ENCODE results near the gene PLEKHN1. TPM values are rescaled to one million over a fixed set of nuclear protein-coding genes. Genes with fewer than 3 reads are reported as not detected.

Gene PLEKHN1
- total RNA-seq, 1 experiment from 2014 or later: 7.9 TPM

DNA sequence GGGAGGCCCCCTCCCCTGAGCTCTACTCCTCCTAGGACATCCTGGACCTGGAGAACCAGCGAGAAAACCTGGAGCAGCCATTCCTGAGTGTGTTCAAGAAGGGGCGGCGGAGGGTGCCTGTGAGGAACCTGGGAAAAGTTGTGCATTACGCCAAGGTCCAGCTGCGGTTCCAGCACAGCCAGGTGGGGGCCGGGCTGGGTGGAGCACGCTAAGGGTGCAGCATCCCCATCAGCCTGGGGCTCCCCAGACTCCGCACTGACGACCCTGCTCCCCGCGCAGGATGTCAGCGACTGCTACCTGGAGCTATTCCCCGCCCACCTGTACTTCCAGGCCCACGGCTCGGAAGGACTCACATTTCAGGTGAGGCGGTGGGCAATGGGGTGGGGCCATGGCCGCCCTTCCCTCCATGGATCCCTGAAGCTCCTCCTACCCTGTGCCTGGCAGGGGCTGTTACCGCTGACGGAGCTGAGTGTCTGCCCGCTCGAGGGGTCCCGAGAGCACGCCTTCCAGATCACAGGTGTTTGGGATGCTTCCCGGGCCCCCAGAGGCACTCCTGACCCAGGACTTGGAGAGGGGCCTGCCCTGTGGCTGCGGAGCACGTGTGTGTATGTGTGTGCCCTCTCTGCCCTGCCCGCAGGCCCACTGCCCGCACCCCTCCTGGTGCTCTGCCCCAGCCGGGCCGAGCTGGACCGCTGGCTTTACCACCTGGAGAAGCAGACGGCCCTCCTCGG is 4.1 kb downstream of the PLEKHN1 start:
- Mint-ChIP-seq H3K27me3 (ENCODE audit: insufficient read depth, unreplicated experiment) (no peaks in the 10 kb centered on the region), H3K4me3 (ENCODE audit: unreplicated experiment) (no peak overlapping the region), H3K36me3 (ENCODE audit: insufficient read depth, unreplicated experiment) (peaks cover 5% of the 10 kb centered on the region)

DNA sequence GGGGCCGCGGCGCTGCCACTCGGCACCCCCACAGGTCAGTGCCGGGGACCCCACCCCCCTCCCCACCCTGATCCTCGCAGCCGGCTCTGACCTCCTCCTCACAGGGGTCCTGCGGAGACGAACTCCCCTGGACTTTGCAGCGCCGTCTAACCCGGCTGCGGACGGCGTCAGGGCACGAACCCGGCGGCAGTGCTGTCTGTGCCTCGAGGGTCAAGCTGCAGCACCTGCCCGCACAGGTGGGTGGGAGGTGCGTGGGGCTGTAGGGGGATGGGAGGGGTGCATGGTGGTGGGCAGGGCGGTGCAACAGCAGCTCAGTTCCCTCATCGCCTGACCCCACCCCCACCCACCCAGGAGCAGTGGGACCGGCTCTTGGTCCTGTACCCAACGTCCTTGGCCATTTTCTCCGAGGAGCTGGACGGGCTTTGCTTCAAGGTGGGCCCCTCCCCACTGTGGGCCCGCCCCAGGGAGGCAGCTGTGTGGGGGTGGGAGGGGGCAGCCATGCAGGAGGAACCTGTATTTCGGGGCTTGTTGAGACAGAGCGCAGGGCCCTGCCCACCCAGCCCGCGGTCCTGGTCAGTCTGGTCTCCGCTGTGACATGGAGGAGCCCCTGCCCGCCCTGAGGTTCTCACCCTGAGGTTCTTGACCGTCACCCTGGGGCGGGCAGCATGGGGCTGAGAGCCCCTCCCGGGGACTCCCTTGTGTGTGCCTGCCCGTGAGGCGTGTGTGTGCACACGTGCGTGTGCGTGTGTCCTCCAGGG is 4.9 kb downstream of the PLEKHN1 start:
- ChIA-PET POLR2A (interaction anchor here (0.6 kb wide), 2 partner anchors 59 to 122 kb away, joined by 3 read pairs; no protein-coding TSS in a partner anchor), CTCF (interaction anchor here (0.6 to 1.2 kb wide), 3 partner anchors 12 to 92 kb away, joined by 3 to 4 read pairs (median 3); no protein-coding TSS in a partner anchor)
- Mint-ChIP-seq H3K4me3 (ENCODE audit: unreplicated experiment) (no peak overlapping the region), H3K36me3 (ENCODE audit: insufficient read depth, unreplicated experiment) (no peaks in the 10 kb centered on the region), H3K27me3 (ENCODE audit: insufficient read depth, unreplicated experiment) (no peaks in the 10 kb centered on the region), H3K4me1 (ENCODE audit: insufficient read depth, unreplicated experiment) (peaks cover 10% of the 10 kb centered on the region), H3K9me3 (ENCODE audit: unreplicated experiment) (no peaks in the 10 kb centered on the region), H3K27ac (ENCODE audit: low read depth, unreplicated experiment) (no peak overlapping the region)
- intact Hi-C loops (cut with micrococcal nuclease): no loop called here
- TF ChIP-seq, protein P1, sequence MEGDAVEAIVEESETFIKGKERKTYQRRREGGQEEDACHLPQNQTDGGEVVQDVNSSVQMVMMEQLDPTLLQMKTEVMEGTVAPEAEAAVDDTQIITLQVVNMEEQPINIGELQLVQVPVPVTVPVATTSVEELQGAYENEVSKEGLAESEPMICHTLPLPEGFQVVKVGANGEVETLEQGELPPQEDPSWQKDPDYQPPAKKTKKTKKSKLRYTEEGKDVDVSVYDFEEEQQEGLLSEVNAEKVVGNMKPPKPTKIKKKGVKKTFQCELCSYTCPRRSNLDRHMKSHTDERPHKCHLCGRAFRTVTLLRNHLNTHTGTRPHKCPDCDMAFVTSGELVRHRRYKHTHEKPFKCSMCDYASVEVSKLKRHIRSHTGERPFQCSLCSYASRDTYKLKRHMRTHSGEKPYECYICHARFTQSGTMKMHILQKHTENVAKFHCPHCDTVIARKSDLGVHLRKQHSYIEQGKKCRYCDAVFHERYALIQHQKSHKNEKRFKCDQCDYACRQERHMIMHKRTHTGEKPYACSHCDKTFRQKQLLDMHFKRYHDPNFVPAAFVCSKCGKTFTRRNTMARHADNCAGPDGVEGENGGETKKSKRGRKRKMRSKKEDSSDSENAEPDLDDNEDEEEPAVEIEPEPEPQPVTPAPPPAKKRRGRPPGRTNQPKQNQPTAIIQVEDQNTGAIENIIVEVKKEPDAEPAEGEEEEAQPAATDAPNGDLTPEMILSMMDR (IDR thresholded peaks at IDR 0.05; ENCODE audit: unreplicated experiment): no peak
- BruUV-seq (replicated peaks): no TSS peak
- DNase-seq (ENCODE audit: unreplicated experiment): no peak

More for the DNA sequence above, 4.1 kb downstream of the PLEKHN1 start:
- intact Hi-C loops (cut with micrococcal nuclease): no loop called here
- ChIA-PET CTCF (interaction anchor here (0.6 kb wide), 1 partner anchor 93 kb away, joined by 3 read pairs; no protein-coding TSS in a partner anchor), POLR2A (interaction anchor here (0.6 kb wide), 2 partner anchors 58 to 122 kb away, joined by 3 read pairs; no protein-coding TSS in a partner anchor)
- peaks cover 4% of the 10 kb centered on the region for H3K4me1 Mint-ChIP-seq (ENCODE audit: insufficient read depth, unreplicated experiment)
- TF ChIP-seq, protein P1 (IDR thresholded peaks at IDR 0.05; ENCODE audit: unreplicated experiment): no peak
- no peak overlapping the region for H3K27ac Mint-ChIP-seq (ENCODE audit: low read depth, unreplicated experiment)
- no peaks in the 10 kb centered on the region for H3K9me3 Mint-ChIP-seq (ENCODE audit: unreplicated experiment)
- no peak for DNase-seq (ENCODE audit: unreplicated experiment)
- BruUV-seq (replicated peaks): no TSS peak

DNA sequence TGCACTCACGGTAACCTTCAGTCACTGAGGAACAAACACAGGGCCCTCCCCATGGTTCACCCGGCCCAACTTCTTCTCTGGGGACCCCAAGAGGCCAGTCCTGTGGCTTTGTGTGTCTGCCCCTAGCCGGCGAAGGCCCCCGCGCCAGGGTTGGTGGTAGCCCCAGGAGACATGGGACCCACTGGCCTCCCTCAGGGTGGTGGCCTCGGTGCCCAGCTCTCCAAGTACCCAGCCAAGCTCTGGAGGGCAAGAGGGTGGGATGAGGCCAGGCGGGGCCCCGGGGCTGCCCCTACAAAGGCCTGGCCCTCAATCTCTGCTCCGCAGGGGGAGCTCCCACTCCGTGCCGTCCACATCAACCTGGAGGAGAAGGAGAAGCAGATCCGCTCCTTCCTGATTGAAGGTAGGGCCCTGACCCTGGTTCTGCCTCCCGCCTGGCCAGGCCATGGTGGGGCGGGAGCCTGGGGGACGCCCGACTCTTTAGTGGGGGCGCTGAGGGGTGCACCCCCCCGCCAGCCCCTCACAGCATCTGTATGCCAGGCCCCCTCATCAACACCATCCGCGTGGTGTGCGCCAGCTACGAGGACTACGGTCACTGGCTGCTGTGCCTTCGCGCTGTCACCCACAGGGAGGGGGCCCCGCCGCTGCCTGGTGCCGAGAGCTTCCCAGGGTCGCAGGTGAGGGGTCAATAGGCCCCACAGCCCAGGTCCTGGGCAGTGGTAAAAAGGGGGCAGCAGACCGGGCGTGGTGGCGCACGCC is 5.6 kb downstream of the PLEKHN1 start:
- Mint-ChIP-seq H3K4me1 (ENCODE audit: insufficient read depth, unreplicated experiment) (peaks cover 10% of the 10 kb centered on the region), H3K4me3 (ENCODE audit: unreplicated experiment) (no peak overlapping the region), H3K9me3 (ENCODE audit: unreplicated experiment) (no peaks in the 10 kb centered on the region), H3K27ac (ENCODE audit: low read depth, unreplicated experiment) (no peak overlapping the region), H3K27me3 (ENCODE audit: insufficient read depth, unreplicated experiment) (no peaks in the 10 kb centered on the region), H3K36me3 (ENCODE audit: insufficient read depth, unreplicated experiment) (no peaks in the 10 kb centered on the region)
- DNase-seq (ENCODE audit: unreplicated experiment): no peak
- ChIA-PET CTCF (interaction anchor here (0.6 to 1.2 kb wide), 3 partner anchors 11 to 34 kb away, joined by 3 to 4 read pairs (median 3); no protein-coding TSS in a partner anchor), POLR2A (interaction anchor here (0.7 kb wide), 1 partner anchor 28 kb away, joined by 3 read pairs; no protein-coding TSS in a partner anchor)
- TF ChIP-seq, protein P1 (IDR thresholded peaks at IDR 0.05; ENCODE audit: unreplicated experiment): no peak
- intact Hi-C loops (cut with micrococcal nuclease): no loop called here
- BruUV-seq (replicated peaks): no TSS peak
